Measurements from ENCODE around the gene MYOD1. TPM values are rescaled to one million over a fixed set of nuclear protein-coding genes. Genes with fewer than 3 reads are reported as not detected.

Gene MYOD1
- total RNA-seq, 1 donor from 2014 or later = not detected

GRCh38 chr11:17764446-17765218 lies 45.3 kb downstream of the MYOD1 start:
- CTCF ChIA-PET = no interaction called here
- H3K27ac Mint-ChIP-seq = no peak overlapping the region
- no peaks in the 10 kb centered on the region for H3K27me3 Mint-ChIP-seq
- intact Hi-C loops (cut with micrococcal nuclease) = no loop called here
- POLR2A ChIA-PET = no interaction called here
- no peak for DNase-seq
- no peak for TF ChIP-seq CTCF (IDR thresholded peaks at IDR 0.05)
- no peaks in the 10 kb centered on the region for H3K36me3 Mint-ChIP-seq (ENCODE audit: low read depth)
- H3K4me3 Mint-ChIP-seq = no peak overlapping the region
- no peak for ATAC-seq (ENCODE audit: low read depth)
- H3K9me3 Mint-ChIP-seq = no peaks in the 10 kb centered on the region
- no peaks in the 10 kb centered on the region for H3K4me1 Mint-ChIP-seq

GRCh38 chr11:17765356-17766072 lies 46.1 kb downstream of the MYOD1 start:
- CTCF ChIA-PET = no interaction called here
- POLR2A ChIA-PET = no interaction called here
- H3K4me3 Mint-ChIP-seq = no peak overlapping the region
- no peak overlapping the region for H3K27ac Mint-ChIP-seq
- DNase-seq = no peak
- no peaks in the 10 kb centered on the region for H3K9me3 Mint-ChIP-seq
- H3K27me3 Mint-ChIP-seq = no peaks in the 10 kb centered on the region
- no peak for TF ChIP-seq CTCF (IDR thresholded peaks at IDR 0.05)
- ATAC-seq (ENCODE audit: low read depth) = no peak
- intact Hi-C loops (cut with micrococcal nuclease) = no loop called here
- H3K36me3 Mint-ChIP-seq (ENCODE audit: low read depth) = no peaks in the 10 kb centered on the region
- H3K4me1 Mint-ChIP-seq = no peaks in the 10 kb centered on the region

- POLR2A ChIA-PET = no interaction called here
- ATAC-seq (ENCODE audit: low read depth) (no peak), DNase-seq (no peak)
- intact Hi-C loops (cut with micrococcal nuclease) = no loop called here
- no peak for TF ChIP-seq CTCF (IDR thresholded peaks at IDR 0.05)
- Mint-ChIP-seq H3K36me3 (ENCODE audit: low read depth) (no peaks in the 10 kb centered on the region), H3K4me3 (no peak overlapping the region), H3K4me1 (no peaks in the 10 kb centered on the region), H3K27me3 (no peaks in the 10 kb centered on the region), H3K27ac (no peak overlapping the region), H3K9me3 (no peaks in the 10 kb centered on the region)
- CTCF ChIA-PET = no interaction called here
Measured at GRCh38 chr11:17766073-17766359, 46.6 kb downstream of the MYOD1 start.

GRCh38 chr11:17766590-17766989 lies 47.2 kb downstream of the MYOD1 start:
- no peaks in the 10 kb centered on the region for H3K4me1 Mint-ChIP-seq
- POLR2A ChIA-PET = no interaction called here
- no peak overlapping the region for H3K27ac Mint-ChIP-seq
- CTCF ChIA-PET = no interaction called here
- DNase-seq = no peak
- H3K4me3 Mint-ChIP-seq = no peak overlapping the region
- ATAC-seq (ENCODE audit: low read depth) = no peak
- no peak for TF ChIP-seq CTCF (IDR thresholded peaks at IDR 0.05)
- no peaks in the 10 kb centered on the region for H3K27me3 Mint-ChIP-seq
- no peaks in the 10 kb centered on the region for H3K36me3 Mint-ChIP-seq (ENCODE audit: low read depth)
- H3K9me3 Mint-ChIP-seq = no peaks in the 10 kb centered on the region
- intact Hi-C loops (cut with micrococcal nuclease) = no loop called here

- DNase-seq (no peak), ATAC-seq (ENCODE audit: low read depth) (no peak)
- Mint-ChIP-seq H3K36me3 (ENCODE audit: low read depth) (no peaks in the 10 kb centered on the region), H3K27me3 (no peaks in the 10 kb centered on the region), H3K9me3 (no peaks in the 10 kb centered on the region), H3K27ac (no peak overlapping the region), H3K4me1 (no peaks in the 10 kb centered on the region), H3K4me3 (no peak overlapping the region)
- ChIA-PET POLR2A (no interaction called here), CTCF (no interaction called here)
- TF ChIP-seq CTCF (IDR thresholded peaks at IDR 0.05) = no peak
- intact Hi-C loops (cut with micrococcal nuclease) = no loop called here
Measured at GRCh38 chr11:17767301-17767885, 48.0 kb downstream of the MYOD1 start.

Measured in activated B cell treated with CpG ODN at 0.5 μM for 24 hours (primary cell).